CD14-positive monocyte (primary cell): ENCODE results near the gene MPP4. TPM values are rescaled to one million over a fixed set of nuclear protein-coding genes. Genes with fewer than 3 reads are reported as not detected.

Experiments
- DNase-seq, 3 donors: peaks; one replicate each; pipeline ENCODE4 v3.0.0-alpha.2; 2011 to 2022
- H2AFZ ChIP-seq: 2 replicates; pipeline ENCODE4 v1.6.0; 2012; ENCODE audit warnings: mild to moderate bottlenecking, low read depth, low read length, inconsistent platforms; ENCODE audit not compliant: insufficient read depth, poor library complexity, severe bottlenecking
- H3K27ac ChIP-seq, 2 donors: 1 replicate in 1 of 2; 2 replicates in 1 of 2; pipeline ENCODE4 v1.5.1; 2012 to 2013; ENCODE audit warnings: low read length in 2 of 2, control low read depth in 1 of 2, inconsistent platforms in 1 of 2, low read depth in 1 of 2, mild to moderate bottlenecking in 1 of 2
- H3K27me3 ChIP-seq, 2 donors: one replicate each; pipeline versions ENCODE4 v1.6.0 to v1.6.1; 2011 to 2013; ENCODE audit warnings: low read length in 2 of 2; ENCODE audit not compliant: control insufficient read depth in 2 of 2, insufficient read depth in 2 of 2
- H3K36me3 ChIP-seq, 2 donors: replicated peaks in 1 of 2; 1 replicate in 1 of 2; 2 replicates in 1 of 2; pipeline versions ENCODE4 v1.5.1 to v1.6.1; 2012 to 2013; ENCODE audit warnings: low read length in 2 of 2, control low read depth in 1 of 2, inconsistent platforms in 1 of 2, mild to moderate bottlenecking in 1 of 2; ENCODE audit not compliant: insufficient read depth in 2 of 2, control insufficient read depth in 1 of 2
- H3K4me1 ChIP-seq, 2 donors: 1 replicate in 1 of 2; 2 replicates in 1 of 2; pipeline versions ENCODE4 v1.5.1 to v1.6.1; 2012 to 2013; ENCODE audit warnings: low read length in 2 of 2, control low read depth in 1 of 2, inconsistent platforms in 1 of 2, mild to moderate bottlenecking in 1 of 2, moderate library complexity in 1 of 2; ENCODE audit not compliant: insufficient read depth in 2 of 2, control insufficient read depth in 1 of 2
- H3K4me2 ChIP-seq: replicated peaks from 2 replicates; pipeline ENCODE3; 2012; ENCODE audit warnings: low read length, moderate library complexity, mild to moderate bottlenecking; ENCODE audit not compliant: poor library complexity, severe bottlenecking; ENCODE audit errors: extremely low read depth
- H3K4me3 ChIP-seq, 3 experiments: fragments of 200-600 bp in 1 of 3; sonication (generic) in 1 of 3; replicated peaks in 1 of 3; 1 replicate in 2 of 3; 2 replicates in 1 of 3; pipeline ENCODE4 v1.5.1; 2011 to 2013; ENCODE audit warnings: low read length in 3 of 3, mild to moderate bottlenecking in 3 of 3, control low read depth in 2 of 3, low read depth in 2 of 3, inconsistent platforms in 1 of 3, moderate library complexity in 1 of 3
- H3K79me2 ChIP-seq: 2 replicates; pipeline ENCODE4 v1.6.0; 2012; ENCODE audit warnings: mild to moderate bottlenecking, control low read depth, inconsistent platforms, low read length, moderate library complexity; ENCODE audit not compliant: insufficient read depth
- H3K9ac ChIP-seq: 2 replicates; pipeline ENCODE4 v1.6.0; 2017; ENCODE audit warnings: low read length, mild to moderate bottlenecking; ENCODE audit not compliant: insufficient read depth, poor library complexity, severe bottlenecking
- H3K9me3 ChIP-seq, 2 donors: replicated peaks in 1 of 2; 1 replicate in 1 of 2; 2 replicates in 1 of 2; pipeline versions ENCODE4 v1.5.1 to v1.6.1; 2012 to 2013; ENCODE audit warnings: low read length in 2 of 2, control low read depth in 1 of 2; ENCODE audit not compliant: control insufficient read depth in 1 of 2, insufficient read depth in 1 of 2
- H4K20me1 ChIP-seq: 2 replicates; pipeline ENCODE4 v1.6.0; 2012; ENCODE audit warnings: mild to moderate bottlenecking, low read length, control low read depth, moderate library complexity; ENCODE audit not compliant: insufficient read depth
- H3K27ac Mint-ChIP-seq, 7 donors: one replicate each; pipeline ENCODE4 v1.8.0; 2020; ENCODE audit warnings: mild to moderate bottlenecking in 7 of 7, mixed read lengths in 7 of 7, moderate library complexity in 6 of 7, inconsistent platforms in 2 of 7
- H3K27me3 Mint-ChIP-seq, 3 donors: one replicate each; pipeline ENCODE4 v1.8.0; 2021 to 2022; ENCODE audit warnings: low read depth in 3 of 3, mild to moderate bottlenecking in 3 of 3, mixed read lengths in 3 of 3, moderate library complexity in 3 of 3, inconsistent platforms in 1 of 3
- H3K36me3 Mint-ChIP-seq, 2 donors: one replicate each; pipeline ENCODE4 v1.8.0; 2020; ENCODE audit warnings: mixed read lengths in 2 of 2, inconsistent platforms in 1 of 2, mild to moderate bottlenecking in 1 of 2
- H3K4me1 Mint-ChIP-seq: one replicate; pipeline ENCODE4 v1.8.0; 2020; ENCODE audit warnings: mild to moderate bottlenecking, mixed read lengths
- H3K4me3 Mint-ChIP-seq, 2 donors: one replicate each; pipeline ENCODE4 v1.8.0; 2020; ENCODE audit warnings: mild to moderate bottlenecking in 2 of 2, mixed read lengths in 2 of 2, moderate library complexity in 1 of 2
- H3K9me3 Mint-ChIP-seq, 7 donors: one replicate each; pipeline ENCODE4 v1.8.0; 2020 to 2022; ENCODE audit warnings: mixed read lengths in 7 of 7, mild to moderate bottlenecking in 6 of 7, moderate library complexity in 6 of 7, inconsistent platforms in 2 of 7
- WGBS: methylation state at CpG from one replicate; pipeline ENCODE4 v1.1.5; 2013; ENCODE audit warnings: missing lambda C conversion rate; ENCODE audit not compliant: insufficient coverage; 5-methylcytosine and 5-hydroxymethylcytosine counted together
- intact Hi-C, 2 donors: fragments of 100-400 bp; cut with micrococcal nuclease; formaldehyde crosslinking; loops; one replicate each; pipeline versions ENCODE4 v1.15.0 to v1.15.1; 2023
- polyA plus RNA-seq, 3 donors: library from polyadenylated mRNA; depleted of rRNA in 1 of 3; unstranded in 2 of 3; stranded (reverse) in 1 of 3; fragments of 300-500 nt in 2 of 3; fragments of >200 nt in 1 of 3; fragmentation: Illumina TruSeq in 2 of 3; gene quantifications; 1 replicate in 2 of 3; 2 replicates in 1 of 3; pipeline ENCODE4 v1.2.3, GENCODE V29; 2012 to 2021
- TF ChIP-seq, protein P1 (sequence below): fragments of 200-600 bp; IDR thresholded peaks from one replicate; pipeline ENCODE4 v1.8.0; 2022; ENCODE audit warnings: antibody characterized with exemption, mild to moderate bottlenecking

The MPP4 gene
- polyA plus RNA-seq, 3 donors: 0.04 TPM; not detected in 2

DNA sequence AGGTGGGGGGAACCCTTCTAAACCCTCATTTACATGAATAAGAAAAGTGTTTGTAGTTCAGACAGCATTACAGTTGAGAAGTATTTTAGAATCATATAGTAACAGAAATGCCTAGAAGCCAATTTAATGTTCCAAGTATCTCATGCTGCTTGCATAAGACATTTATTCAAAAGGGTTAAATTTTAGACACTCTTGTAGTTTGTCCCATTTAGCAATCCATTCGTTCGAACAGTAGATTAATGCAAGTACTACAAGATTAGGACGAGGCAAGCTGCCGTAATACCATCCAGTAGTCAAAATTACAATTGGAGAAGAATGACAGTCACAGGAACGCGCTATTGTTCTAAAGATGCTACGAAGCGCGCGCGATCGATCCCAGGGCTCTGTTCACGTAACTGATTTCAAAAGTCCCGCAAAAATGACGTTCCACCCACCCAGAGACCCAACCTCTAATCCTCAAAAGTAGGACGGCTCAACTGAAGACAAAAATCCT is 56.3 kb downstream of the MPP4 start:
- H3K79me2 ChIP-seq: no peaks in the 10 kb centered on the region
- H3K27ac Mint-ChIP-seq: peak overlapping the region; percentile 57 to 92 (median 85)
- WGBS: 0% methylated on average over 15 of the region's 16 CpGs
- H3K9me3 ChIP-seq: no peaks in the 10 kb centered on the region
- peaks cover 8 to 12% of the 10 kb centered on the region in 2 donors for H3K4me1 ChIP-seq
- no peaks in the 10 kb centered on the region for H3K36me3 Mint-ChIP-seq
- H4K20me1 ChIP-seq: no peaks in the 10 kb centered on the region
- H3K27me3 ChIP-seq: peaks cover 0 to 3% of the 10 kb centered on the region in 2 donors
- H2AFZ ChIP-seq: peak overlapping the region; percentile 99
- H3K4me1 Mint-ChIP-seq: peaks cover 12% of the 10 kb centered on the region
- H3K9me3 Mint-ChIP-seq: no peaks in the 10 kb centered on the region
- DNase-seq: no peak
- H3K27me3 Mint-ChIP-seq: peaks cover 2 to 9% (median 5%) of the 10 kb centered on the region in 3 donors
- peak overlapping the region; percentile 92 to 96 for H3K4me3 Mint-ChIP-seq
- H3K4me3 ChIP-seq: peak overlapping the region; percentile 56 to 95 (median 79)
- intact Hi-C loops: loop anchor here in 1 of 2 donors (10.0 kb wide), 1 partner anchor 187 kb away; the partner anchor contains the start of genes STRADB and TRAK2
- H3K4me2 ChIP-seq: peak overlapping the region; percentile 93
- TF ChIP-seq, protein P1, sequence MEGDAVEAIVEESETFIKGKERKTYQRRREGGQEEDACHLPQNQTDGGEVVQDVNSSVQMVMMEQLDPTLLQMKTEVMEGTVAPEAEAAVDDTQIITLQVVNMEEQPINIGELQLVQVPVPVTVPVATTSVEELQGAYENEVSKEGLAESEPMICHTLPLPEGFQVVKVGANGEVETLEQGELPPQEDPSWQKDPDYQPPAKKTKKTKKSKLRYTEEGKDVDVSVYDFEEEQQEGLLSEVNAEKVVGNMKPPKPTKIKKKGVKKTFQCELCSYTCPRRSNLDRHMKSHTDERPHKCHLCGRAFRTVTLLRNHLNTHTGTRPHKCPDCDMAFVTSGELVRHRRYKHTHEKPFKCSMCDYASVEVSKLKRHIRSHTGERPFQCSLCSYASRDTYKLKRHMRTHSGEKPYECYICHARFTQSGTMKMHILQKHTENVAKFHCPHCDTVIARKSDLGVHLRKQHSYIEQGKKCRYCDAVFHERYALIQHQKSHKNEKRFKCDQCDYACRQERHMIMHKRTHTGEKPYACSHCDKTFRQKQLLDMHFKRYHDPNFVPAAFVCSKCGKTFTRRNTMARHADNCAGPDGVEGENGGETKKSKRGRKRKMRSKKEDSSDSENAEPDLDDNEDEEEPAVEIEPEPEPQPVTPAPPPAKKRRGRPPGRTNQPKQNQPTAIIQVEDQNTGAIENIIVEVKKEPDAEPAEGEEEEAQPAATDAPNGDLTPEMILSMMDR: no peak
- H3K9ac ChIP-seq: peak overlapping the region; percentile 69
- no peaks in the 10 kb centered on the region for H3K36me3 ChIP-seq
- H3K27ac ChIP-seq: peak overlapping the region in 1 of 2 donors; percentile 69

DNA sequence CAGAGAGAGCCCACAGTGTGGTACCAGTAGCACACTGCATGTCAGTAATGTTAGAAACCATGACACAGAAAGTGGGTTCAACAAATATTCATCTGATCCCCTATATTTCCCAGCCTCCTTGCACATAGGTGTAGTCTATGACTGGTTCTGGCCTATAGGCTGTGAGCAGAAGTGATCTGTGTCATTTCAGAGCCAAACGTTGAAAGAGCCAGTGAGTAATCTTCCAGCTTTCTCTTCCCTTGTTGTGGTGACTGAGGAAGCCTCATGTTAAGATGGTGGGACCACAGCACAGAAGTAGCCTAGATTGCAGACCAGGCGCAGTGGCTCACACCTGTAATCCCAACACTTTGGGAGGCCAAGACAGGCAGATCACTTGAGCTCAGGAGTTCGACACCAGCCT is 59.2 kb downstream of the MPP4 start:
- intact Hi-C loops: no loop called here
- Mint-ChIP-seq H3K4me1 (peaks cover 12% of the 10 kb centered on the region), H3K27me3 (peaks cover 2 to 8% (median 3%) of the 10 kb centered on the region in 3 donors), H3K36me3 (peaks cover 0 to 3% of the 10 kb centered on the region in 2 donors), H3K4me3 (no peak overlapping the region), H3K27ac (no peak overlapping the region), H3K9me3 (peaks cover 0 to 3% (median 0%) of the 10 kb centered on the region in 7 donors)
- Histone ChIP-seq H4K20me1 (no peaks in the 10 kb centered on the region), H3K9ac (no peak overlapping the region), H3K27me3 (peaks cover 0 to 2% of the 10 kb centered on the region in 2 donors), H3K4me2 (no peak overlapping the region), H3K79me2 (no peaks in the 10 kb centered on the region), H3K9me3 (no peaks in the 10 kb centered on the region), H3K4me1 (peaks cover 8 to 12% of the 10 kb centered on the region in 2 donors), H3K4me3 (no peak overlapping the region), H2AFZ (no peak overlapping the region), H3K27ac (no peak overlapping the region), H3K36me3 (no peaks in the 10 kb centered on the region)
- no peak for DNase-seq
- WGBS: 100% methylated on average over 2 of the region's 3 CpGs
- TF ChIP-seq, protein P1: no peak
